D721Med (cell line): Measurements from ENCODE around the gene NIBAN1.

Experiments
- DNase-seq: peaks from one replicate; pipeline ENCODE4 v3.0.0; 2011; ENCODE audit warnings: low spot score; ENCODE audit not compliant: insufficient read length
- FAIRE-seq: peaks from 2 replicates; lab custom pipeline; 2011; peaks lifted over from hg19 to GRCh38; lab: Jason Lieb, UNC
- TF ChIP-seq, protein P1 (sequence below): IDR thresholded peaks from 2 replicates; pipeline ENCODE4 v1.5.1; 2012; ENCODE audit warnings: mild to moderate bottlenecking, control low read depth; ENCODE audit not compliant: insufficient read depth; ENCODE audit errors: missing control alignments

The NIBAN1 gene, protein sequence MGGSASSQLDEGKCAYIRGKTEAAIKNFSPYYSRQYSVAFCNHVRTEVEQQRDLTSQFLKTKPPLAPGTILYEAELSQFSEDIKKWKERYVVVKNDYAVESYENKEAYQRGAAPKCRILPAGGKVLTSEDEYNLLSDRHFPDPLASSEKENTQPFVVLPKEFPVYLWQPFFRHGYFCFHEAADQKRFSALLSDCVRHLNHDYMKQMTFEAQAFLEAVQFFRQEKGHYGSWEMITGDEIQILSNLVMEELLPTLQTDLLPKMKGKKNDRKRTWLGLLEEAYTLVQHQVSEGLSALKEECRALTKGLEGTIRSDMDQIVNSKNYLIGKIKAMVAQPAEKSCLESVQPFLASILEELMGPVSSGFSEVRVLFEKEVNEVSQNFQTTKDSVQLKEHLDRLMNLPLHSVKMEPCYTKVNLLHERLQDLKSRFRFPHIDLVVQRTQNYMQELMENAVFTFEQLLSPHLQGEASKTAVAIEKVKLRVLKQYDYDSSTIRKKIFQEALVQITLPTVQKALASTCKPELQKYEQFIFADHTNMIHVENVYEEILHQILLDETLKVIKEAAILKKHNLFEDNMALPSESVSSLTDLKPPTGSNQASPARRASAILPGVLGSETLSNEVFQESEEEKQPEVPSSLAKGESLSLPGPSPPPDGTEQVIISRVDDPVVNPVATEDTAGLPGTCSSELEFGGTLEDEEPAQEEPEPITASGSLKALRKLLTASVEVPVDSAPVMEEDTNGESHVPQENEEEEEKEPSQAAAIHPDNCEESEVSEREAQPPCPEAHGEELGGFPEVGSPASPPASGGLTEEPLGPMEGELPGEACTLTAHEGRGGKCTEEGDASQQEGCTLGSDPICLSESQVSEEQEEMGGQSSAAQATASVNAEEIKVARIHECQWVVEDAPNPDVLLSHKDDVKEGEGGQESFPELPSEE

DNA sequence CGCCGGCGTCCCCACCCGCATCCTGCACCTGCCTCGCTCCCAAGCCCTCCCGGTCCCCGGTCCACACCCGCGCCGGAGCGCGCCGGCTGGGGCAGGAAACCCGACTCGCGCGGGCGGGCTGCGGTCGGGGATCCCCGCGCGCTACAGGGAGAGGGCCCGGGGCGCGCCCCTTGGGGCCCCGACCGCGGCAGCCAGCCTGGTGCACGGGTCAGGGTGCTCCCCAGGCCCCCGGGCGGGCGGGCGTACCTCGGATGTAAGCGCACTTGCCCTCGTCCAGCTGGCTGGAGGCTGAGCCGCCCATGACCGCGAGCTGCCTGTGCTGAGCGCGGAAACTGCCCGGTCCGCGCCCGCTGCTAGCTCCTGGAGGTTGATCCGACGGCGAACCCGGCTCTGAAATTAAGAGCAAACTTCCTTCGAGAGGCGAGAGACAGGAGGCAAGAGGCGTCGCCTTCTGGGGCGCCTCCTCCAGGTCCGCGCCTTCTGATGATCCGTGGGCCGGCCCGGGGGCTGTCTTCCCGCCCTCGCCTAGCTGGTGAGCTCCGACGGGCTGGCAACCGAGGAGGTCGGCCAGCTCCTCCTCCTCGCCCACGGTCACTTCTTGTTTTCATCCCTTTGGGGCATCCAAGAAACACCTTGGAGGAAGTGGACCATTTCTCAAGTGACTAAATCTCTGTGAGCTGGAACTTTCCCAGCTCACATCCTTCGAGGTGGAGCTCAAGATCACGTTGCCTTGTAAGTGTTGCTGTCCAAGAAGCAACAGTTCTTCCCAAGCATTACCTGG is at the start of gene NIBAN1:
TSS of gene NIBAN1 (minus strand) at position 453 of the 781 bp plus-strand sequence. CDS start at position 301, 152 bp downstream.
- FAIRE-seq (no peak), DNase-seq (no peak)
- TF ChIP-seq, protein P1, sequence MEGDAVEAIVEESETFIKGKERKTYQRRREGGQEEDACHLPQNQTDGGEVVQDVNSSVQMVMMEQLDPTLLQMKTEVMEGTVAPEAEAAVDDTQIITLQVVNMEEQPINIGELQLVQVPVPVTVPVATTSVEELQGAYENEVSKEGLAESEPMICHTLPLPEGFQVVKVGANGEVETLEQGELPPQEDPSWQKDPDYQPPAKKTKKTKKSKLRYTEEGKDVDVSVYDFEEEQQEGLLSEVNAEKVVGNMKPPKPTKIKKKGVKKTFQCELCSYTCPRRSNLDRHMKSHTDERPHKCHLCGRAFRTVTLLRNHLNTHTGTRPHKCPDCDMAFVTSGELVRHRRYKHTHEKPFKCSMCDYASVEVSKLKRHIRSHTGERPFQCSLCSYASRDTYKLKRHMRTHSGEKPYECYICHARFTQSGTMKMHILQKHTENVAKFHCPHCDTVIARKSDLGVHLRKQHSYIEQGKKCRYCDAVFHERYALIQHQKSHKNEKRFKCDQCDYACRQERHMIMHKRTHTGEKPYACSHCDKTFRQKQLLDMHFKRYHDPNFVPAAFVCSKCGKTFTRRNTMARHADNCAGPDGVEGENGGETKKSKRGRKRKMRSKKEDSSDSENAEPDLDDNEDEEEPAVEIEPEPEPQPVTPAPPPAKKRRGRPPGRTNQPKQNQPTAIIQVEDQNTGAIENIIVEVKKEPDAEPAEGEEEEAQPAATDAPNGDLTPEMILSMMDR, result no peak

DNA sequence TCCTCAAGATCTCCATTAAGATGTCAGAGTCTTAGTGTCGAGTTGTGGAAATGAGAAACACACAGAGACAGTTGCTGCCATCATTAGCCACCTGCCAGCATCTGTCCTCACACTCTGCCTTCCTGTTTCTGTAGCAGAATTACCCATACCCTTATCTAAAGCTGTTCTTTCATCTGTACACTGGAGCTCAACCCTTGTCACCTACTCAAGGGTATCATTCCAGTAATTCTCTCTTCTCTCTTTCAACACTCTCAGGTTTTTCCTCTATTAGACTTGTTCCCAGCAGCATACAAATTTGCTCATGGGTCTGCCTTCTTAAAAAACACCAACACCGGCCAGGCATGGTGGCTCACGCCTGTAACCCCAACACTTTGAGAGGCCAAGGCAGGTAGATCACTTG is 43.7 kb upstream of the NIBAN1 start:
- TF ChIP-seq, protein P1, result no peak
- no peak for FAIRE-seq
- DNase-seq, result no peak

DNA sequence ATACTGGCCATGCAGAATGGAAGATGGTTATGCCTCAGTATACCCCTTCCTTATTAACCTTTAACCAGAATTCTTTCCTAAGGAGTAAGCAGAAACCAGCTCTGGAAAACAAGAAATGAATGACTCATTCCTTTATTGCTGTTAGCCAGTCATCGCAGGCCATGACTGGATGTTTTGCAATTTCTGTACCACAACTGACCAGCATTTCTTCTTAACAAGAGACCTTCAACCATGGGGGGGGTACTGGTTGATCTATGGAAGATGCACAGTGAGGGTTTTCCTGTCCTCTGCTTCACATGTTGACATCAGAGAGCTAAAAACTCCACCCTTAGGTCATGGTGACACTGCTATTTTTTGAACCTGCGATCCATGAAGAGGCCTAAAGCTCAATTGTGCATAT is 43.0 kb upstream of the NIBAN1 start:
- TF ChIP-seq, protein P1, result no peak
- DNase-seq, result no peak

DNA sequence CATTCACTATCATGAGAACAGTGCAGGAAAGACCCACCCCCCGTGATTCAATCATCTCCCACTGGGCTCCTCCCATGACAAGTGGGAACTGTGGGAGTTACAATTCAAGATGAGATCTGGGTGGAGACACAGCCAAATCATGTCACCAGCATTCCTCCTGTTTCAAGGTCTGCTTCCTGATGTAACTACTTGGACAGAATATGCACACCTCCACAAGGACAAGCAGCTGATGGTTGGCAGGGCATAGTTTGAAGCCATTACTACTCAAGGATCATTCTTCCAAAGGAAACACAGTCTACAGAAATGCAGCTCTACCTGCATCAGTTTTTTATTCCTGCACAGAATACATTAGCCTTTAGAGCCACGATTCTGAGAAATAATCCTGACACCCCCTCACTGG is 42.6 kb upstream of the NIBAN1 start:
- no peak for DNase-seq
- FAIRE-seq, result no peak

More for the DNA sequence above, 43.0 kb upstream of the NIBAN1 start:
- FAIRE-seq, result no peak

DNA sequence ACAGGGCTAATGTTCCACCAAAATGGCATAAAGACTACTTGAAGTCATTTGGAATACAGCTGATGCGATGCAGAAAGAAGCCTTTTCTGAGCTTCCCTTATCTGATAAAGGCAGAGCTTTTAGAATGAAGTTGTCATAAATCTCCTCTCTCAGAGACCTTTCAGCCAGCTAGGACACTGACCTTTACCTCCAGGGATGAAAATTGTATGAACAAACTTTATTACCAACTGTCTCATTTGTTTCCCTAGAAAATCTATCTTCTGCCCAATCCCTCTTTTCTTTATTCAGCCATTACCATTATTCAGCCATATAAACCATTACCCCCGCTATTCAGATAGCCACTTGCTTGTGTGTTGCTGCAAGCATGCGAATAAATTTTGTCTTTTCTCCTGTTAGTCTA is 41.3 kb upstream of the NIBAN1 start:
- TF ChIP-seq, protein P1, result no peak
- FAIRE-seq (no peak), DNase-seq (no peak)

More for the DNA sequence above, 42.6 kb upstream of the NIBAN1 start:
- TF ChIP-seq, protein P1, result no peak

DNA sequence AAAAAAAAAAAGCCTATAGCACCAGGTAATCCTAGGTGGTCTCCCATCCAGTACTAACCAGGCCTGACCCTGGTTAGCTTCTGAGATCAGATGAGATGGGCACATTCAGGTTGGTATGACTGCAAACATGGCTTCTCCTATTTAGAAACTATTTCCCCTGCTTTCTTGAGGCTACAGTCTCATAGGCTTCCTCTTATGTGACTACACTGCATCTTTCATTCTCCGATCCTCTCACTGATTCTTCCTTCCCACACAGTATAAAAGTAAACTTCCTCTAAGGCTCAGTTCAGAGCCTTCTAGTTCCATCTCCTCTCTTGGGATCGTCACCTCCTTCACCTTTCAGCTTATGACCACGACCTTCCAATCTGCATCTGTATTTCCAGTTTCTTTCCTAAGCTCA is 40.6 kb upstream of the NIBAN1 start:
- FAIRE-seq (no peak), DNase-seq (no peak)
- TF ChIP-seq, protein P1, result no peak
